Kidney capillary endothelial cell (primary cell): ENCODE results near the gene PUS10.
"Not testable (repeated sequence)": the region's sequence is repeated elsewhere in the genome, so short reads cannot be mapped to it uniquely, and the experiment has no call there.

Experiments
- DNase-seq: peaks from one replicate; pipeline ENCODE4 v3.0.0-alpha.2; 2018; ENCODE audit warnings: low spot score

The PUS10 gene

GRCh38 chr2:61017556-61018317, at the start of gene PUS10, which contains the start of gene PEX13:
TSS of gene PUS10 (minus strand) at chr2:61018255. CDS start at chr2:61011890, 6,365 bp downstream.
TSS of gene PEX13 (plus strand) at chr2:61017720. CDS start at chr2:61017760, 40 bp downstream.
- peak; percentile 75 for DNase-seq

- peak; percentile 90 for DNase-seq
Observed at GRCh38 chr2:61065714-61066709, 48.0 kb upstream of the PUS10 start, which contains the start of gene SANBR. TSS of gene SANBR (plus strand) at chr2:61065871. CDS start at chr2:61070351, 4,480 bp downstream.

GRCh38 chr2:61059382-61059781, 41.3 kb upstream of the PUS10 start:
- DNase-seq, result no peak

GRCh38 chr2:61057562-61057961, 39.5 kb upstream of the PUS10 start:
- no peak for DNase-seq

GRCh38 chr2:61055557-61055956, 37.5 kb upstream of the PUS10 start:
- DNase-seq, result no peak

GRCh38 chr2:61045999-61046398, 27.9 kb upstream of the PUS10 start:
- no peak for DNase-seq

GRCh38 chr2:61045226-61045625, 27.2 kb upstream of the PUS10 start:
- DNase-seq, result no peak

- no peak for DNase-seq
Observed at GRCh38 chr2:61044636-61045035, 26.6 kb upstream of the PUS10 start.

- no peak for DNase-seq
Observed at GRCh38 chr2:61042807-61043206, 24.8 kb upstream of the PUS10 start.

GRCh38 chr2:61036643-61037042, 18.6 kb upstream of the PUS10 start:
- DNase-seq, result not testable (repeated sequence)

GRCh38 chr2:61034592-61034991, 16.5 kb upstream of the PUS10 start:
- not testable (repeated sequence) for DNase-seq

GRCh38 chr2:61029533-61029932, 11.5 kb upstream of the PUS10 start:
- no peak for DNase-seq

GRCh38 chr2:61023670-61024069, 5.6 kb upstream of the PUS10 start:
- DNase-seq, result no peak

GRCh38 chr2:61021228-61021660, 3.2 kb upstream of the PUS10 start:
- DNase-seq, result no peak

GRCh38 chr2:61018798-61019197, 743 bp upstream of the PUS10 start:
- DNase-seq, result no peak

- DNase-seq, result no peak
Observed at GRCh38 chr2:61018318-61018755, 282 bp upstream of the PUS10 start.

GRCh38 chr2:61017003-61017555, 976 bp downstream of the PUS10 start:
- DNase-seq, result no peak

- DNase-seq, result no peak
Observed at GRCh38 chr2:61016392-61017002, 1.6 kb downstream of the PUS10 start.

GRCh38 chr2:61015976-61016375, 2.1 kb downstream of the PUS10 start:
- DNase-seq, result no peak

- no peak for DNase-seq
Observed at GRCh38 chr2:61014763-61015162, 3.3 kb downstream of the PUS10 start.

GRCh38 chr2:61013382-61013781, 4.7 kb downstream of the PUS10 start:
- no peak for DNase-seq

GRCh38 chr2:61012303-61012702, 5.8 kb downstream of the PUS10 start:
- DNase-seq, result peak; percentile 22
